ENCODE measurements around the gene TREX2. TPM values are rescaled to one million over a fixed set of nuclear protein-coding genes. Genes with fewer than 3 reads are reported as not detected.
A peak's percentile ranks its signal among the peaks of the same experiment; 100 is the strongest.

TREX2 gene
- total RNA-seq, 1 experiment from 2014 or later = 1.1 TPM

DNA sequence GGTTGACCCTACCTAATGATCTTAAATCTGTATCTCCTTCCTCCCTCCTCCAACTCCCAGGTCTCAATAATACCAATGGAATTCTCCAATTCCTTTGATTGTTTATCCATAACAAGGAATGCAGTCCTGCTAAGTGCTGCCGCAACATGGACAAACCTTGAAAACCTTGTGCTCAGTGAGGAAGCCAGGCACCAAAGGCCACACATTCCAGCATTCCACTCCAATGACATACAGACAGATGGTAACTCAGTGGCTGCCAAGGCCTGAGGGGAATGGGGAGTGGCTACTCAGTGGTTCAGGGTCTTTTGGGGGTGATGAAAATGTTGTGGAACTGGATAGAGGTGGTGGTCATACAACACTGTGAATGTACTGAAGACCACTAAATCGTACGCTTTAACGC lies 14.1 kb upstream of the TREX2 start:
- H3K14ac ChIP-seq (ENCODE audit: insufficient read depth, low read length) = no peak overlapping the region
- H3K9me3 Mint-ChIP-seq = peaks cover 78 to 87% of the 10 kb centered on the region in 2 experiments

More for the DNA sequence above, 14.1 kb upstream of the TREX2 start:
- Histone ChIP-seq H3K27ac (ENCODE audit: insufficient read length, low read depth, low read length) (no peak overlapping the region), H3K23me2 (ENCODE audit: insufficient read length, low read depth, low read length, poor library complexity, severe bottlenecking) (no peaks in the 10 kb centered on the region), H2BK15ac (ENCODE audit: low read depth, low read length) (no peak overlapping the region), H2BK5ac (ENCODE audit: insufficient read length, low read length) (no peak overlapping the region), H3K79me2 (ENCODE audit: insufficient read depth, low read length) (no peaks in the 10 kb centered on the region), H3K23ac (ENCODE audit: insufficient read length, low read depth, low read length) (no peak overlapping the region), H3K9ac (ENCODE audit: extremely low read depth, insufficient read length, low read length) (no peak overlapping the region), H4K8ac (replicated peaks; ENCODE audit: insufficient read length, low read depth, low read length) (no peak overlapping the region), H2AK5ac (ENCODE audit: insufficient read length, low read length) (no peak overlapping the region), H2AFZ (ENCODE audit: low read length) (no peak overlapping the region), H3K56ac (ENCODE audit: insufficient read length, low read depth, low read length) (no peak overlapping the region), H3T11ph (ENCODE audit: low read length) (no peak overlapping the region), H3K4me2 (ENCODE audit: insufficient read depth, insufficient read length, low read length) (no peak overlapping the region), H3K9me3 (ENCODE audit: control insufficient read depth, low read depth, low read length) (peaks cover 53% of the 10 kb centered on the region), H3K4me1 (ENCODE audit: insufficient read depth, low read length) (no peaks in the 10 kb centered on the region), H3K79me1 (ENCODE audit: insufficient read depth, low read depth, low read length, poor library complexity, severe bottlenecking) (no peaks in the 10 kb centered on the region), H3K4ac (ENCODE audit: low read depth, low read length) (no peak overlapping the region), H4K20me1 (ENCODE audit: control insufficient read depth, insufficient read depth, insufficient read length) (no peaks in the 10 kb centered on the region), H4K5ac (ENCODE audit: insufficient read length, low read depth, low read length) (no peak overlapping the region), H2BK120ac (ENCODE audit: low read depth, low read length, poor library complexity, severe bottlenecking) (no peak overlapping the region), H4K91ac (ENCODE audit: insufficient read length, low read depth, low read length) (no peak overlapping the region), H2BK20ac (ENCODE audit: low read depth, low read length, poor library complexity, severe bottlenecking) (no peak overlapping the region), H3K18ac (ENCODE audit: insufficient read length, low read depth, low read length) (no peak overlapping the region), H3K27me3 (ENCODE audit: insufficient read depth, low read length) (no peaks in the 10 kb centered on the region), H2BK12ac (ENCODE audit: insufficient read length, low read depth, low read length) (no peak overlapping the region)
- Mint-ChIP-seq H3K4me3 (no peak overlapping the region; a peak in 1 of 5 replicates), H3K27ac (peak overlapping the region in 1 of 3 experiments; percentile 23; a peak in 1 of 7 replicates), H3K27me3 (ENCODE audit: low read depth) (no peaks in the 10 kb centered on the region), H3K4me1 (no peaks in the 10 kb centered on the region), H3K36me3 (ENCODE audit: insufficient read depth in 1 of 3, low read depth in 3 of 3) (peaks cover 37 to 66% (median 48%) of the 10 kb centered on the region in 3 experiments)
- TF ChIP-seq, protein P1, sequence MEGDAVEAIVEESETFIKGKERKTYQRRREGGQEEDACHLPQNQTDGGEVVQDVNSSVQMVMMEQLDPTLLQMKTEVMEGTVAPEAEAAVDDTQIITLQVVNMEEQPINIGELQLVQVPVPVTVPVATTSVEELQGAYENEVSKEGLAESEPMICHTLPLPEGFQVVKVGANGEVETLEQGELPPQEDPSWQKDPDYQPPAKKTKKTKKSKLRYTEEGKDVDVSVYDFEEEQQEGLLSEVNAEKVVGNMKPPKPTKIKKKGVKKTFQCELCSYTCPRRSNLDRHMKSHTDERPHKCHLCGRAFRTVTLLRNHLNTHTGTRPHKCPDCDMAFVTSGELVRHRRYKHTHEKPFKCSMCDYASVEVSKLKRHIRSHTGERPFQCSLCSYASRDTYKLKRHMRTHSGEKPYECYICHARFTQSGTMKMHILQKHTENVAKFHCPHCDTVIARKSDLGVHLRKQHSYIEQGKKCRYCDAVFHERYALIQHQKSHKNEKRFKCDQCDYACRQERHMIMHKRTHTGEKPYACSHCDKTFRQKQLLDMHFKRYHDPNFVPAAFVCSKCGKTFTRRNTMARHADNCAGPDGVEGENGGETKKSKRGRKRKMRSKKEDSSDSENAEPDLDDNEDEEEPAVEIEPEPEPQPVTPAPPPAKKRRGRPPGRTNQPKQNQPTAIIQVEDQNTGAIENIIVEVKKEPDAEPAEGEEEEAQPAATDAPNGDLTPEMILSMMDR (conservative IDR thresholded peaks at IDR 0.05) = no peak
- WGBS (ENCODE audit: extremely low coverage, insufficient read length, low lambda C conversion rate) = no CpG with 5 or more reads among the region's 4 CpGs
- DNase-seq = no peak

Data from H9 (cell line).